GM12872 (cell line): ENCODE measurements around the gene MAP2K5.

Experiments used
- CTCF ChIP-seq: IDR thresholded peaks from 3 replicates; pipeline ENCODE4 v1.5.1; 2011; ENCODE audit warnings: low read depth, mild to moderate bottlenecking, low read length, moderate library complexity; ENCODE audit not compliant: insufficient read depth

MAP2K5 gene

GRCh38 chr15:67807141-67807540, 264.6 kb downstream of the MAP2K5 start:
- no peak for TF ChIP-seq CTCF

DNA sequence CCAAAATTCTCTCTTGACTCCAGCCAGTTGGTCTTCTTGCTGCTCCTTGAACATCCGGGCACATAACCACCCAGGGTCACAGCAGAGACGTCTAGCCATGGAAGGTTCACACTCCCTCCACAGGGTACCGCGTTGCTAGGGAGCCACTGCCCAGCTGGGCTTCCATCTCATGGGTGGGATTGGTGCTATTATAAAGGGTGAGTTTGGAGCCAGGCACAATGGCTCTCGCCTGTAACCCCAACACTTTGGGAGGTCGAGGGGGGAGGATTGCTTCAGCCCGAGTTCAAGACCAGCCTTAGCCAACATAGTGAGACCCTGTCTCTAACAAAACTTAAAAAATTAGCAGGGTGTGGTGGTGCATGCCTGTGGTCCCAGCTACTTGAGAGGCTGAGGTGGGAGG, 265.3 kb downstream of the MAP2K5 start:
- no peak for TF ChIP-seq CTCF

DNA sequence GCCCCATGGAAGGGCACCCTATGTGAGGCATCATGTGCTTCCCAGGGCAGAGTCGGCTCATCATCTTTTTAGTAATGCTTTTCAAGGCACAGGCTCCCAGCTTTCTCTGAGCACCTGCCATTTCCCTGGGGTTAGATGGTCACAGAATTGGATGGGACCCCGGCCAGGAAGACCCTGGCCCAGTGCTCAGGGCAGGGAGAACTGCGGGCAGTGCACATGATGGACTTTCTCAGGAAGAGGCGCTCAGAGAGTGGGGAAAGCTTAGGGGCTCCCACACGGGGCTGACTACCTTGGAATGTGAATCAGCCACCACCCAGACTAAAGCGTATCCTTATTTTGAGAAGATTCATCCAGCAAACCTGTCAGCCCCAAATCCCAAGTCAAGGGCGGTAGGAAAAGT, 266.3 kb downstream of the MAP2K5 start:
- no peak for TF ChIP-seq CTCF

GRCh38 chr15:67809441-67809840, 266.9 kb downstream of the MAP2K5 start:
- TF ChIP-seq CTCF: no peak

DNA sequence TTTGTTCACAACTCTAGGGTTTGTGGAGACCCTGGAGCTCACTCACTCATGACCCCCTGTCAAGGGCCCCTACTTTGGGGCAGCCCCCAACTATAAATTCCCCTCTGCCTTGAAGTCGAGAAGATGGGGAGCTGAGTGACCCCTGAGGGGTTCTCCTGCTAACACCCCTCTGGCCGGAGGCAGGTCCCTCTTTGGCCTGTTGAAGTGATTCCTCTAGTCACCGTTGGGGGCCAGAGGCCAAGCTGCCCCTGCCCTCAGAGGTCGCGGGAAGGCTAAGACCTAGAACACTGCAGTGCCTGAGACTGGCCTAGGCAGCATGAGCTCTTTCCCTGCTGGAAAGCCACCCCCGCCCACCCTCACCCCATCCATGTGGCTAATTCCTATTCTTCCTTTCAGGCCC, 267.4 kb downstream of the MAP2K5 start:
- TF ChIP-seq CTCF: no peak

- no peak for TF ChIP-seq CTCF
Measured at GRCh38 chr15:67812241-67812644, 269.7 kb downstream of the MAP2K5 start.

- TF ChIP-seq CTCF: no peak
Measured at GRCh38 chr15:67813104-67813634, 270.7 kb downstream of the MAP2K5 start.
